T47D (cell line): ENCODE results near the gene KLRC4.
"Not testable (repeated sequence)": the region's sequence is repeated elsewhere in the genome, so short reads cannot be mapped to it uniquely, and the experiment has no call there.

Source experiments
- DNase-seq, 2 experiments: peaks; one replicate each; pipeline versions ENCODE4 v3.0.0 to v3.0.0-alpha.2; 2011 to 2012; ENCODE audit warnings: low read depth in 1 of 2, low spot score in 1 of 2
- JUND ChIP-seq: IDR thresholded peaks from 2 replicates; pipeline ENCODE4 v1.6.1; 2012; ENCODE audit warnings: low read depth
- in situ Hi-C: cut with HindIII; loops from 2 replicates; pipeline ENCODE4 v1.10.0; 2016; ENCODE audit warnings: low sequenced_read_pairs, low pct_unique_long_range_greater_than_20kb

KLRC4 gene

GRCh38 chr12:10408842-10409241, 715 bp downstream of the KLRC4 start:
- TF ChIP-seq JUND, result no peak
- in situ Hi-C loops, result no loop called here
- DNase-seq, result no peak

- in situ Hi-C loops, result no loop called here
- TF ChIP-seq JUND, result no peak
- no peak for DNase-seq
These were observed 2.8 kb downstream of the KLRC4 start for GRCh38 chr12:10406725-10407124.

- no peak for TF ChIP-seq JUND
- DNase-seq, result no peak
- in situ Hi-C loops, result no loop called here
These were observed 4.3 kb downstream of the KLRC4 start for GRCh38 chr12:10405294-10405693.

- TF ChIP-seq JUND, result no peak
- DNase-seq, result no peak
- in situ Hi-C loops, result no loop called here
These were observed 4.8 kb downstream of the KLRC4 start for GRCh38 chr12:10404798-10405197.

- no peak for DNase-seq
- in situ Hi-C loops, result no loop called here
- TF ChIP-seq JUND, result no peak
These were observed 8.7 kb downstream of the KLRC4 start for GRCh38 chr12:10400829-10401228.

DNA sequence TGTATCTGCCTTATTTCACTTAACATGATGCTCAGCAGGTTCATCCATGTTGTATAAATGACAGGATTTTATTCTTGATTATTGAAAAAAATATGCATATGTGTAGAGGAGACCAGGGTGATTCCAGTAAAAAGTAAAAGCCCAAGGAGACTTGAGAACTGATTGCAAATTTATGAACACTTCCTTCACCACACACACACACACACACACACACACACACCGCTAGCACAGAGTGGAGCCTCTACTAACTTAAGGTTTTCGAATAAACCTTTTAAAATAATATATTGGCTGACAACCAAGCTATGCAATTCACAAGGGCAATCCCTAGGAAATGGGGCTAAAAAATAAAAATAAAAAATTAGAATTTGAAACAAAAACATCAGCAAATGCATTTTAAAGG, 11.4 kb downstream of the KLRC4 start:
- TF ChIP-seq JUND, result no peak
- in situ Hi-C loops, result no loop called here
- DNase-seq, result no peak

DNA sequence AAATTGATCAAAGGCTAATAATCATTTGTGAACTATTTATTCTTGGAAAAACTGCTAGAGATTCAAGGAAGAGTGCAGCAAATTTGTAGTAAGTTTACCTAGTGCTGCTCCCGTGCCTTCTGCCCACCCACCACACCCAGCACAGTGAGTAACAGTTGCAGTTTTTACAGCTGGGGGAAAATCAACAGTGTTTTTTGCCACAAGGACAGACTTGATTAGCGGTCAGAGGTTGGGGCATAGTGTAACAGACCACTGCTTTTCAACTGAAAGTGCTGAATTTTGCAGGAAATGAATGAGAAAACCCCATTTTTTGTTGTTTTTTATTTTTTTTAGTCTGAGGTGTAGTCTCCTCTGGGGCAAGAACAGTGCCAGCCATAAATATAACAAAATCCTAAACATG, 12.3 kb downstream of the KLRC4 start:
- TF ChIP-seq JUND, result no peak
- DNase-seq, result no peak
- in situ Hi-C loops, result no loop called here

DNA sequence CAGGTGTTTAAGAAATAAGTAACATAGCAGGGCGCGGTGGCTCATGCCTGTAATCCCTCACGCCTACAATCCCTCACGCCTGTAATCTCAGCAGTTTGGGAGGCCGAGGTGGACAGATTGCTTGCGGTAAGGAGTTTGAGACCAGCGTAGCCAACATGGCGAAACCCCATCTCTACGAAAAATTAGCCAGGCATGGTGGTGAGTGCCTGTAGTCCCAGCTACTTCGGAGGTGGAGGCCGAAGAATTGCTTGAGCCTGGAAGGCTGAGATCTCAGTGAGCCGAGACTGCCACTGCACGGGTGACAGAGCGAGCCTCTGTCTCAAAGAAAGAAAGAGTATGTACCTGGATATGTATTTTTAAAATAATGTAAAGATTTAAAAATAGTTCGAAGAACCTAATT, 13.4 kb downstream of the KLRC4 start:
- DNase-seq, in situ Hi-C loops: not testable (repeated sequence)

DNA sequence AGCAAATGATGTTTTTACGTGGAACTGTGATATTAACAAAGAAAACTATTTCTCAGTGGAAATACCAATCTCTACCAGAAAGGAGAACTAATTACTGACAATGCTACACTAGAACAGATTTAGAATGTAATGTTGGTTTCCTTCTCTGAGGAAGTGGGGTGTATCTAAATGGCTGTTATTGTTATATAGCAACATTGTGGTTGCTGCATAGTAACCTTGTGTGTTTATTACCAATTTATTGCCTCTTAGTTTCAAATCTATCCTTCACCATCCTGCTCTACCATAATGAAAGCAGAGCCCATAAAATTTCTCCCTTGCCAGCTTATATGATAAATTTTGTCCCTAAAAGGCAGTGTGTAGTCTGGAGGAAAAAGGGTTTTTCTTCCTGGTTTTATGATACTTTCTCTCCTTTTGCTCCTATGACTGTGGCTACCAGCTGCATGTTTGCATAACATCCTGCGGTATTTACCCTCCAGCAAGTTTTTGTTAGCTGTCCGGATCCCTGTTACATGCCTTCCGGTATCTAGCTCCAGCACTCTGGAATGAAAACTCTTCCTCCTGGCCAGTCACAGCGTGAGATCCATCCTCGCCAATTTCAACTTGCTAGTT, 14.1 kb downstream of the KLRC4 start:
- DNase-seq, result peak in 1 of 2 experiments; percentile 93
- TF ChIP-seq JUND, result no peak
- in situ Hi-C loops, result no loop called here

- in situ Hi-C loops, DNase-seq: not testable (repeated sequence)
These were observed 14.9 kb downstream of the KLRC4 start for GRCh38 chr12:10394531-10395152.

- no peak for DNase-seq
- in situ Hi-C loops, result no loop called here
- TF ChIP-seq JUND, result no peak
These were observed 16.3 kb downstream of the KLRC4 start for GRCh38 chr12:10393291-10393690.

DNA sequence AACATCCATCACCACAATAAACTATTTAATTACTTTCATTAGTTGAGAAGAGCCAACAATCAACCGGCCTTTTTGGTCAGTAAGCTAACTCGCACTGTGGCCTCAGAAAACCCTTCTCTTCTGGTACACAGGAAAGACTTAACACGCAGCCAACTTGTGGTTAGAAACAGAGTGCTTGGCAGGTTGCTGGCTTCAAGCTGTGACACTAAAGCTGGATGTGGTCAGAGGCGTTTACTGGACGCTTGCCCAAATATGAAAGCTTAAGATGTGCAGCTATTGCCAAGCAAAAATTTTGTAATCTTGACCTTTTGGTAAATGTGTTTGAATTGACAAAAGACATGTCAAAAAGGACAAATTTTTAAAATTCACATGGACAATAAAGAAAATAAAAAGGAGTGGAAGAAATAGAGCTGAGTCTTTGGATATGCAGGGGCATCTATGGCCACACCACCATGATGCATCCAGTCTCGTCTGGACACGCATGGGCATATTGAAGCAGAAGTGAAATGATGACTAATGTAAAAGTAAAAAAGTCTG, 17.1 kb downstream of the KLRC4 start:
- no peak for TF ChIP-seq JUND
- in situ Hi-C loops, result no loop called here
- DNase-seq, result peak in 1 of 2 experiments; percentile 87

DNA sequence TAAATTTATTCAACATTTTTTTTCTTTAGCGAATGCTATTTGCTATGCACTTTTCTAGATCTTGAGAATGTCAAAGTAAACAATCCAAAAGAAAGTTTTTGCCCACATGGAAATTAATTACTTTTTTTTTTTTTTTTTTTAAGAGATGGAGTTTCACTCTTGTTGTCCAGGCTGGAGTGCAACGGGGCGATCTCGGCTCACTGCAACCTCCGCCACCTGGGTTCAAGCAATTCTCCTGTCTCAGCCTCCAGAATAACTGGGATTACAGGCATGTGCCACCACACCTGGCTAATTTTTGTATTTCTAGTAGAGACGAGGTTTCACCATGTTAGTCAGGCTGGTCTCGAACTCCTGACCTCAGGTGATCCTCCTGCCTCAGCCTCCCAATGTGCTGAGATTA, 18.6 kb downstream of the KLRC4 start:
- in situ Hi-C loops, result not testable (repeated sequence)

GRCh38 chr12:10389904-10390303, 19.7 kb downstream of the KLRC4 start, which contains the start of gene KLRK1:
KLRK1 (minus strand) TSS chr12:10390041; CDS start chr12:10388810, 1,231 bp downstream.
- in situ Hi-C loops, result no loop called here
- no peak for DNase-seq
- no peak for TF ChIP-seq JUND

More for the DNA sequence above, 18.6 kb downstream of the KLRC4 start:
- DNase-seq, result not testable (repeated sequence)
